GM18907 (cell line): Measurements from ENCODE around the gene FGF9.

Experiments used
- ATAC-seq: cut with Tn5 transposase; IDR thresholded peaks from one replicate; pipeline ENCODE4 v1.9.1; 2021; ENCODE audit warnings: mild to moderate bottlenecking, moderate library complexity; ENCODE audit not compliant: unreplicated experiment

Gene FGF9

DNA sequence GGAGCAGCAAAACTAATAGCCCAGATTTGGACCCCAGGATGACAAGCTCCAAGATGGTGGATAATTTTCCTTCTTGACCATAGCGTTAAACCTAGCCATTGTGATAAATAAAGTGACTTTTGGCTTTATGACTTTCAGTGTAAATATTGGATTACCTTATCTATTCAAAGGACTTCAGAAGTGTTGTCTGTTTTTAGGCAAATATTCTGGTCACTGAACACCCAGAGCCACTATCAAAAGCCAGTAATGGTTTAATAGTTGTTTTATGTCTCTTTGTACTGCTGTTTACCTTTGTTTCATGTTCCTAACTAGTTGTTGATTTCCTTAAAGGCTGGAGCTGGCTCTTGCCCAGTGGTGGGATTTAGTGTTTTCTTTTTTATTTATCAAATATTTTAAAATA, 81.6 kb downstream of the FGF9 start:
- ATAC-seq = no peak

GRCh38 chr13:21753117-21753729, 82.3 kb downstream of the FGF9 start:
- no peak for ATAC-seq
